Activated gamma-delta T cell treated with Interleukin-2 at 50 U/mL for 16 hours (primary cell): Measurements from ENCODE around the gene ATF2.

Source experiments
- DNase-seq: peaks from one replicate; pipeline ENCODE4 v3.0.0-alpha.2; 2020

Gene ATF2

GRCh38 chr2:175074478-175074877 lies 93.5 kb downstream of the ATF2 start:
- no peak for DNase-seq

- no peak for DNase-seq
Observed at GRCh38 chr2:175068534-175068933, 99.5 kb downstream of the ATF2 start.

DNA sequence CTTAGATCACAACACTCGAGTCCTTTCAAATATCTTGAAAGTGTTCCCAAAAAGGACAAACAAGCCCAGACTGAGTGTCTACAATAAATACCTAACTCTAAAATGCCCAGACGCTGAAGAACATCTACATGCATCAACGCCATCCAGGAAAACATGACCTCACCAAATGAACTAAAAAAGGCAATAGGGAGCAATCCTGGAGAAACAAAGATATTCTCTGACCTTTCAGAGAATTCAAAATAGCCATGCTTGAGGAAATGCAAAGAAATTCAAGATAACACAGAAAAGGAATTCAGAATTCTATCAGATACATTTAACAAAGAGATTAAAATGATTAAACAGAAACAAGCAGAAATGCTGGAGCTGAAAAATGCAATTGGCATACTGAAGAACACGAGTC lies 101.6 kb downstream of the ATF2 start:
- no peak for DNase-seq

GRCh38 chr2:175064797-175065196 lies 103.2 kb downstream of the ATF2 start:
- no peak for DNase-seq

- no peak for DNase-seq
Observed at GRCh38 chr2:175063741-175064140, 104.3 kb downstream of the ATF2 start.

DNA sequence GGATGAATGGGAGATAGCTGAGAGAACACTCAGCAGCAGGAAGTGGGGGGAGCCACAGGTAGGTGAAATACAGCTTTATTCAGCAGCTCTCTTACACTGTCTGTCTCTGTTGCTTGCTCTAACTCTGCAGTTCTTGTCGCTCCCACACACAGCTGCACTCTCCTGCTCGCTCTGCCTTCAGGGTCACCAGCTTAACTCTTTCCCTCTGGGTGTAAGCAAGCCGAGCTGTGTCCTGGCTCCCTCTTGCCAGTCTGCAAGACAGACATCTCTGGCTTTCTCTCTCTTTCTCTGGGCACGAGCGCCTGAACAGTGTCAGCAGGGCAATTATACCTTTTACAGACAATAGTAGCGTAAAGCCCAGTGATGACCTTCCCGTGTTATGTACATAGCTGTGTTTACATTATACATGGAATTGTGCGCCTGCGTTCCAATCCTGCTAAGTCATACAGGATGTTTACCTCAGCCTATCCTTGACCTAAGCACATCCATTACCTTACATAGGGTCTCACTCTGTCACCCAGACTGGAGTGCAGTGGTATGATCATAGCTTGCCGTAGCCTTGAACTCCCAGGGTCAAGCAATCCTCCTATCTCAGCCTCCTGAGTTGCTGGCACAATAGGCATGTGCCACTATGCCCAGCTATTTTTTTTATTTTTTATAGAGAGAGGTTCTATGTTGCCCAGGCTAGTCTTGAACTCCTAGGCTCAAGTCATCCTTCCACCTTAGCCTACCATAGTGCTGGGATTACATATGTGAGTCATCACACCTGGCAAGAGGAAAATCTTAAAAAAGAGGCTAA lies 105.0 kb downstream of the ATF2 start:
- no peak for DNase-seq

DNA sequence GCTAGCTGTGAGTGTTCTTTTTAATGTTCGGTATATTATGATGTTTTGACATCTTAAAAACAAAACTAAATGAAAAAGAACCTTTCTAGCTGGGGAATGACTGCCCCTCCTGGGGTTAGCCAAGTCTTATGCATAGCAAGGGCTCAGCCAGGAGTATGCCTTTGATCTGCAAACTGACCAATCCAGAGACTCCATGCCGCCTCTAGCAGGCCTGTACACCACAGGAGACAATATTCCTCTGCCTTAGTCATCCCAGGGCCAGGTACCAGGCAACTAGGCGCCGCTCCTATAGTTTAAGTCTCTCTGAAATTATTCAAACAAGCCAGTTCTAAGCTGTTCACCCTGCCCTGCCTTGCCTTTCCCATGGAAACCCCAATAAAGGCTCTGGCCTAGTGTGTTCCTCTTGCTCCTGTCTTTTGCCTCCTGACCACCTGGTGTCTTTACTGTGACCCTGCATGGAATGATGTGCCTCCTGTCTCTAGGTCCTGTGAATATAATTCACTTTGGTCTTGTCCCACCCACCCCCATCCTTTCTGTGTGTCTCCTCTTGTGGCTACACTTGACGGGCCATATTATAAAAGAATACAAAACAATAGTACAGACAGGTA lies 110.8 kb downstream of the ATF2 start:
- no peak for DNase-seq

DNA sequence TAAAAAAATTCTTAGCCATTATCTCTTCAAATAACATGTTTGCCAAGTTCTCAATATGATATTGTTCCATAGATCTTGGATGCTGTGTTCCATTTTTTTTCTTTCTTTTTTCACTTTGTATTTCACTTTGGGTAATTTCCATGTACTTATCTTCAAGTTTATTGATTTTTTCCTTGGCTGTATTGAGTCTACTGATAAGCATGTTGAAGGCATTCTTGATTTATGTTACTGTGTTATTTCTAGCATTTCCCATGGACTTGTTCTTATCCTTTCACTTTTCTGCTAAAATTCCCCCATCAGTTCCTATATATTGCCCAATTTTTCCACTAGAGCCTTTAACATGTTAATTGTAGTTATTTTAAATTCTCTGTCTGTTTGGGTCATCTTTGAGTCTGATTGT lies 112.0 kb downstream of the ATF2 start:
- DNase-seq = no peak

DNA sequence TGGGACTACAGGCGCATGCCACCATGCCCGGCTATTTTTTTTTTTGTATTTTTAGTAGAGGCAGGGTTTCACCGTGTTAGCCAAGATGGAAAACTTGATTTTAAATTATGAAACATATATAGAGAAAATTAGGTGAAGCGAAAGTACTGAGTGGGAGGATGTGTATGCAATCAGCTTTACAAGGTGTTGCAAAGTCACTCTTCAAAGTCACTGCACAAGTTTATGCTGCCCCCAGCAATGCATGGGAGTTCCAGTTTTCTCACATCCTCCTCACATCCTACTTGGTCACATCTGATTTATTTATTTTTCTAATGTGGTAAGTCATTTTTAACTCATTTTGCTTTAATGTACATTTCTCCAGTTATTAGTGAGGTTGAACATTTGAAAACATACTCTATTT lies 113.7 kb downstream of the ATF2 start:
- DNase-seq = no peak

- no peak for DNase-seq
Observed at GRCh38 chr2:175049661-175050060, 118.3 kb downstream of the ATF2 start.

GRCh38 chr2:175048275-175048674 lies 119.7 kb downstream of the ATF2 start:
- DNase-seq = no peak

- no peak for DNase-seq
Observed at GRCh38 chr2:175039490-175039889, 128.5 kb downstream of the ATF2 start.

GRCh38 chr2:175039031-175039430 lies 129.0 kb downstream of the ATF2 start:
- DNase-seq = no peak

GRCh38 chr2:175037941-175038340 lies 130.1 kb downstream of the ATF2 start:
- no peak for DNase-seq

DNA sequence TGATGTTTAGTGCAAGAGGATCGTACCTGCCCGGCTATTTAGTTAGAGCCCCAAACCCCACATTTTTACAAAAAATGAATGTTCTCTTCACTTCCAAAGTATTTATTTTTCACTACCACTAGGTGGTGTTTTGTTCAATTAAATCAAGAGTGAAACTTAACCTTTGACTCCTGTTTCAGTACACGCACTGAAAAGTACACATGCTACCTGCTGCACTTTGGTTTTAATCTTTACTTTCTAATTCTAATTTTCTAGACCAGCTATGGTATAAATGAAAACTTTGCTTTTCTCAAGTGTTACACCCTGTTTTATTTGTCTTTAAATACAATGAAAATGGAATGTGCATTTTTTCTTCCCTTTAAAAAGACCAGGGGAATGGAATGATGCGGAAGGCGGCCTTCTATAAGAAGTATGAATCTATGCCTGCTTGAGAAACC lies 131.4 kb downstream of the ATF2 start:
- no peak for DNase-seq

DNA sequence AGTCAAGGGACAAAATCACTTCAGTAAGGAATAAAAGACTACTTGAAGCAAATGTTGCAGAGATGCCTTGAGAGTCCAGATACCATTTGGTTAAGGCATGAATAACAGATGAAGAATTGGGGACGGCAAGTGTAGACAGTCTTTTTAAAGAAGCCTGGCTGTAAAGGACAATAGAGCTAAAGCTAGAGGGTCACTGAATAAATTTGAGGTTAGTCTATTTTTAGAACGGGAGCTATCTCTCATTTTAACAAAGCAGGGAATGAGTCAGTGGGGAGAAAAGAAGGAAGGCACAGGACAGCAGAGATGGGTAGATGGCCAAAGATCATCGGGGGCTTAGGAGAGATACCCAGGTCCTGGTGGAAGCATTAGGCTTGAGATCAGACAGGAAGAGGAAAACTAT lies 132.2 kb downstream of the ATF2 start:
- no peak for DNase-seq

DNA sequence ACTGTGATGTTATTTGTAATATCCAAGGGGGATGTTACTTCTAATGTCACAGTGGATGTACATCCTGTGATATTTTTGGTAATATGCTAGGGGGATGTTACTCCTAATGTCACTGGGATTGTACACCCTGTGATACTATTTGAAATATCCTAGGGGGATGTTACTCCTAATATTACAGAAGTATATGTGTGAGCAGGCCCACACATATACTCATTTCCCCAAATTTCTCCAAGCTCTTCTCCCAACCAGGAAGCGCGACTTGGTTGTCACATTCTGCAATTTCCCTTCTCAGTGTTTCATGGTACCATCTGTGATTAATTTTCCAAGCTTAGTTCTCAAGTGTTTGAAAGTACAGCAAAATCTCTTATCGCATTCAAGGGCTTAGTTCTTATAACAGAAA lies 133.3 kb downstream of the ATF2 start:
- no peak for DNase-seq

DNA sequence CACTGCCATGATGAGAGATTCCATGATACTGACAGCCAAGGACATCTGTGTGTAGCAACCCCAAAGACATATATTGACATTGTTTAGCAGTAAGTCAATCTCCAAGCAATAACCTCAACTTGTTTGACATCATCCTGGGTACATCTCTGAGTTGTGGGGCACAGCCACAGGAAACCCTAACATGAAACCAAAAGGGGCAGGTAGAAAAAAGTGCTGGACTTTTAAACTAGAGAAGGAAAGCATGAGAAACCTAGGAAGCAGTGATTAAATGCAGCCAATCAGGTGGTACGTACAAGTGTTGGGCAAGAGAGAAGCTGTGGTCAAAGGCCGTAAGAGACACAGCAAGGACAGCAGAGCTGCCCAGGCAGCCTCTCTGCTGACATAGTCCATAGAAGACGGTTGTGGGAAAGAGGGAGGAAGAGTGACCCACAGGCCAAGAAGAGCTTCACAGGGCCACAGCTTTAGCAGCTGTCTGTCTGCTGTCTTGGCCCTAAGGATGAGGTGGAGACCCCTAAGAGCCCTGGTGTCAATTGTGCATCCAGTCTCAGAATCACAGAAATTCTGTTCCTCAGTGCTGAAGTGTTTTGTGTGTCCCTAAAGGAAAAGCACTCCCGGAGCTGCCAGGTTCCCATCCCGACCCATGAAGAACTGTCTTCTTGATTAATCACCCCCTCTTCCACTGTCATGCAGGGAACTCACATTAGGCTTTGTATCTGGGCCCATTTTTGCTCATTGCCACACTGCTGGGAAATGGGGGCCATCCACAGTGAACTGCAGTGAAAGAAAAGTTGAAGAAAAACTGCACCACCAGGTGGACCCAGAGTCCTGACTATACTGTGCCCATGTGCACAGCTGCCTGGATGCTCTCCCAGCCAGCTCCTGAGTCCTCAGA lies 137.4 kb downstream of the ATF2 start:
- no peak for DNase-seq

DNA sequence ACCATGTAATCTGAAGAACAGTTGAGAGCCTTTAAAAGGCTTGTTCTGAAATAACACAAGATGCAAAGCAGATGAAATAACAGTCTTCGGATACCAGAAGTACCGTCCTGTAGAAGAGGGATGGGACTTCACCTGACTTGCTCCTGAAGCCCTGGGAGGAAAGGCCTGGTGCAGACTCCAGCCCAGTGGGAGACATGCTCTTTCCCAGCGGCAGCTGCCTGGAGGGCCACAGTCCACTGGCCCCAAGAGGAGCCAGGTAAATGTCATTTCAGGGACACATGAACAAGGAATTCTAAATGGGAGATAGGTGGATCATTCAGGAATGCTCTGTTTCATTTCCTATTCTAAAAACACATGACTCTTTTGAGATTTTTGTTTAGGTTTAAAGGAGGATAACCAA lies 140.2 kb downstream of the ATF2 start:
- DNase-seq = no peak

GRCh38 chr2:175026385-175026784 lies 141.6 kb downstream of the ATF2 start:
- no peak for DNase-seq

DNA sequence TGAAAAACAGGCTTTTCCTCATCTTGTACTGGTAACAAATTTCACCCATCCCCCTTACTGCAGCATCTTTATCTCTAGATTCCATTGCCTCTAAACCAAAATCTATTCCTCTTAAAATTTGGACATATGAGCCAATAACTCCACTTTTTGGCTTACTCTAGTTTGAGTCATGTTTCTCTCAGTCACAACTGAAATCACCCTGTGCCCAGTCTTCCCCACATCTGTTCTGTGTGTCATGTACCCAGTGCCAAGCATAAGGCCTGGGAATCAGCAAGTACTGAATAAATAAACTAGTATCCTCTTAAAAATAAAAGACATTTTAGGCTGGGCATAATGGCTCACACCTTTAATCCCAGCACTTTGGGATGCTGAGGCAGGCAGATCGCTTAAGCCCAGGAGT lies 142.1 kb downstream of the ATF2 start:
- no peak for DNase-seq

GRCh38 chr2:175025233-175025632 lies 142.8 kb downstream of the ATF2 start:
- no peak for DNase-seq

DNA sequence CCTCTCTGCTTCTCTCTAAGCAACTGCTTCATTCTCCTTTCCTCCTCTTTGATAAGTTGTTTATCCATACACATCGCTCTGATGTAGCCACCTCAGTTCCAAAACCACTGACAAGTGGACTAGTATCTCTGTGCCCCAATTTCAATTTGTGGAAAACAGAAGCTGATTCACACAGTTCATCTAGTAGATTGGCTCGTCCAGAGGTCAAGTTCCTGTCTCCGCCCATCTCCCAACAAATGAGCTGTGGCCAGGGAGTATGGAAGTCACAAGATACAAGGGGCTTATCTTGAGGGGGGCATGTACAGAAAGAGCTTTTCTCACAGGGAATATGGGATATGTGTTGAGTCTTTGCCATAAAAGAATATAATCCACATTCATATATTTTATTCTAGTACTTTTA lies 145.1 kb downstream of the ATF2 start:
- no peak for DNase-seq
